Measurements from ENCODE around the gene RNF144B. TPM values are rescaled to one million over a fixed set of nuclear protein-coding genes. Genes with fewer than 3 reads are reported as not detected.

The RNF144B gene
- total and polyA plus RNA-seq, 2 of the 8 experiments (the other 6 are each of a cell fraction or from before 2014, with no cell fraction given) = 1.8 to 11.2 TPM

GRCh38 chr6:18511211-18511610, 124.1 kb downstream of the RNF144B start:
- no peak overlapping the region for H3K4me2 ChIP-seq (ENCODE audit: insufficient read depth in 1 of 2, low read depth in 2 of 2, low read length in 2 of 2)
- H4K91ac ChIP-seq (replicated peaks; ENCODE audit: insufficient read length, low read length) = no peak overlapping the region
- no peaks in the 10 kb centered on the region for H3K36me3 ChIP-seq (ENCODE audit: control insufficient read depth in 2 of 4, insufficient read depth in 4 of 4, low read length in 3 of 4)
- H3K14ac ChIP-seq (ENCODE audit: insufficient read length) = no peak overlapping the region
- FAIRE-seq = no peak
- no peak overlapping the region for H2BK5ac ChIP-seq (ENCODE audit: low read depth, low read length)
- H2BK120ac ChIP-seq (replicated peaks; ENCODE audit: low read depth, low read length) = no peak overlapping the region
- no peak overlapping the region for H3K4me3 ChIP-seq (ENCODE audit: extremely low read depth in 1 of 4, insufficient read depth in 2 of 4, low read depth in 3 of 4, low read length in 4 of 4)
- H4K5ac ChIP-seq (ENCODE audit: insufficient read length, low read depth, low read length) = no peak overlapping the region
- ChIA-PET CTCF (ENCODE audit: partially characterized antibody) (interaction anchor here (4.1 to 15.6 kb wide), 2 partner anchors 8 to 184 kb away, joined by 29 to 268 read pairs; no protein-coding TSS in a partner anchor), POLR2A (ENCODE audit: partially characterized antibody) (no interaction called here)
- DNase-seq (ENCODE audit: low read depth in 1 of 2, low spot score in 2 of 2) = no peak
- no peaks in the 10 kb centered on the region for H3K79me1 ChIP-seq (ENCODE audit: low read depth, low read length)
- H3K23ac ChIP-seq (ENCODE audit: insufficient read length) = no peak overlapping the region
- no peak overlapping the region for H4K8ac ChIP-seq (ENCODE audit: extremely low read depth, insufficient read depth, low read length)
- no peaks in the 10 kb centered on the region for H3K79me2 ChIP-seq (ENCODE audit: control insufficient read depth in 1 of 2, insufficient read depth in 2 of 2, low read length in 2 of 2)
- H2BK12ac ChIP-seq (ENCODE audit: low read depth, low read length) = no peak overlapping the region
- no peak overlapping the region for H2AK5ac ChIP-seq (ENCODE audit: low read depth, low read length)
- H3K56ac ChIP-seq (replicated peaks; ENCODE audit: insufficient read length, low read depth, low read length) = no peak overlapping the region
- H3K23me2 ChIP-seq (ENCODE audit: low read depth, low read length) = no peaks in the 10 kb centered on the region
- TF ChIP-seq MAX (IDR thresholded peaks at IDR 0.05) = no peak
- TF ChIP-seq NRF1 (IDR thresholded peaks at IDR 0.05; ENCODE audit: low read depth, low read length) = no peak
- no peak for TF ChIP-seq SRF (IDR thresholded peaks at IDR 0.05; ENCODE audit: low read depth, low read length)
- no peak for TF ChIP-seq KDM4A (IDR thresholded peaks at IDR 0.05; ENCODE audit: low read depth, low read length, severe bottlenecking)
- no peak for TF ChIP-seq FOSL1 (IDR thresholded peaks at IDR 0.05; ENCODE audit: insufficient read depth, low read depth, low read length)
- no peak for TF ChIP-seq CREB1 (IDR thresholded peaks at IDR 0.05)
- no peak for TF ChIP-seq JUN (IDR thresholded peaks at IDR 0.05; ENCODE audit: low read depth, low read length)
- no peaks in the 10 kb centered on the region for H3K27me3 ChIP-seq (replicated peaks in 1 of 4; ENCODE audit: control insufficient read depth in 3 of 4, extremely low read depth in 1 of 4, insufficient read depth in 3 of 4, low read length in 3 of 4)
- H3K9ac ChIP-seq (replicated peaks in 1 of 4; ENCODE audit: extremely low read depth in 1 of 4, low read depth in 3 of 4, low read length in 3 of 4) = no peak overlapping the region
- H3K4ac ChIP-seq (replicated peaks; ENCODE audit: insufficient read length, low read depth, low read length) = no peak overlapping the region
- no peaks in the 10 kb centered on the region for H4K20me1 ChIP-seq (replicated peaks in 1 of 2; ENCODE audit: control insufficient read depth in 1 of 2, insufficient read depth in 2 of 2, low read length in 2 of 2)
- H3K4me1 ChIP-seq (replicated peaks in 1 of 4; ENCODE audit: control insufficient read depth in 3 of 4, insufficient read depth in 4 of 4, low read length in 3 of 4) = peaks cover 0 to 4% (median 2%) of the 10 kb centered on the region in 4 experiments; a peak in 2 of 7 replicates
- H2BK20ac ChIP-seq (ENCODE audit: low read length) = no peak overlapping the region
- WGBS, 2 experiments (ENCODE audit: extremely low coverage in 1 of 2, insufficient coverage in 1 of 2, insufficient read length in 1 of 2, insufficient replicate concordance in 2 of 2, low coverage in 1 of 2, low lambda C conversion rate in 2 of 2, missing lambda C conversion rate in 1 of 2) = 82% methylated on average over 8 of the region's 8 CpGs; no CpG with 5 or more reads in 1 of the 2 experiments
- H3K27ac ChIP-seq (ENCODE audit: low read depth, low read length) = no peak overlapping the region
- H3K18ac ChIP-seq (ENCODE audit: extremely low read depth, low read length) = no peak overlapping the region
- H2AFZ ChIP-seq (ENCODE audit: low read length) = no peak overlapping the region; the same call in 1 of the 2 replicates
- no peaks in the 10 kb centered on the region for H3K9me3 ChIP-seq (ENCODE audit: insufficient read depth in 2 of 2, low read depth in 1 of 2, low read length in 1 of 2)
- no peak overlapping the region for H2BK15ac ChIP-seq (ENCODE audit: low read length)

All from H1 (cell line).